ENCODE measurements around the gene TSEN2.

TSEN2 gene

DNA sequence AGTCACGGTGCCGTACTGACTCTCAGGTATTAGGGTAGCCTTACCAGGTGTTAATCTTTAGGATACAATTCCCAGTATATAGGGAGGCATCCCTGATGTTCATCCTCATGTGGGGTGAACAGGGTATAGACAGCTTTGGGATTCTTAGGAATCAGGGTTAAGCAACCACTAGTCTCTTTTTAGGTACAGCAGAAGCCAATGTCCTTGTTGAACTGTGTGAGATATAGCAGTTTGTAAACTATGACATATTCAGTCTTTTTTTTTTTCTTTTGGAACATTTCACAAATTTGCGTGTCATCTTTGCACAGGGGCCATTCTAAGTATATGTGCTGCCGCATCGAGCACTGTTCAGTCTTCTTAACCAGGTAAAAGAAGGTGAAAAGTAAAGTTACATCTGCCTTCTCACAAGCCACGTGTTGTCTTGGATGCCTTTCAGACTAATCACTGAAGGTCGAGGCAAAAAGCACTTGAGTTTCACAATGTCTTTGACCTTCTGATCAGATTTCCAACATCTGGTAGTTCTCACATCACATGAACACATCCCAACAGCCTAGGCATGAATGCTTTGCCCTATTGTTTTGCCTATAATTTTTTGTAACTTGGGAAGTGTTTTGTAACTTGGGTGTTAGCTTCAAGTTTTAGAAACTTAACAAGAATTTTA lies 17.2 kb downstream of the TSEN2 start:
- Histone ChIP-seq H3K27ac (no peak overlapping the region), H3K4me3 (no peak overlapping the region)
- TF ChIP-seq, protein P1, sequence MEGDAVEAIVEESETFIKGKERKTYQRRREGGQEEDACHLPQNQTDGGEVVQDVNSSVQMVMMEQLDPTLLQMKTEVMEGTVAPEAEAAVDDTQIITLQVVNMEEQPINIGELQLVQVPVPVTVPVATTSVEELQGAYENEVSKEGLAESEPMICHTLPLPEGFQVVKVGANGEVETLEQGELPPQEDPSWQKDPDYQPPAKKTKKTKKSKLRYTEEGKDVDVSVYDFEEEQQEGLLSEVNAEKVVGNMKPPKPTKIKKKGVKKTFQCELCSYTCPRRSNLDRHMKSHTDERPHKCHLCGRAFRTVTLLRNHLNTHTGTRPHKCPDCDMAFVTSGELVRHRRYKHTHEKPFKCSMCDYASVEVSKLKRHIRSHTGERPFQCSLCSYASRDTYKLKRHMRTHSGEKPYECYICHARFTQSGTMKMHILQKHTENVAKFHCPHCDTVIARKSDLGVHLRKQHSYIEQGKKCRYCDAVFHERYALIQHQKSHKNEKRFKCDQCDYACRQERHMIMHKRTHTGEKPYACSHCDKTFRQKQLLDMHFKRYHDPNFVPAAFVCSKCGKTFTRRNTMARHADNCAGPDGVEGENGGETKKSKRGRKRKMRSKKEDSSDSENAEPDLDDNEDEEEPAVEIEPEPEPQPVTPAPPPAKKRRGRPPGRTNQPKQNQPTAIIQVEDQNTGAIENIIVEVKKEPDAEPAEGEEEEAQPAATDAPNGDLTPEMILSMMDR (IDR thresholded peaks at IDR 0.05): no peak
- no peak for DNase-seq (ENCODE audit: low spot score)

DNA sequence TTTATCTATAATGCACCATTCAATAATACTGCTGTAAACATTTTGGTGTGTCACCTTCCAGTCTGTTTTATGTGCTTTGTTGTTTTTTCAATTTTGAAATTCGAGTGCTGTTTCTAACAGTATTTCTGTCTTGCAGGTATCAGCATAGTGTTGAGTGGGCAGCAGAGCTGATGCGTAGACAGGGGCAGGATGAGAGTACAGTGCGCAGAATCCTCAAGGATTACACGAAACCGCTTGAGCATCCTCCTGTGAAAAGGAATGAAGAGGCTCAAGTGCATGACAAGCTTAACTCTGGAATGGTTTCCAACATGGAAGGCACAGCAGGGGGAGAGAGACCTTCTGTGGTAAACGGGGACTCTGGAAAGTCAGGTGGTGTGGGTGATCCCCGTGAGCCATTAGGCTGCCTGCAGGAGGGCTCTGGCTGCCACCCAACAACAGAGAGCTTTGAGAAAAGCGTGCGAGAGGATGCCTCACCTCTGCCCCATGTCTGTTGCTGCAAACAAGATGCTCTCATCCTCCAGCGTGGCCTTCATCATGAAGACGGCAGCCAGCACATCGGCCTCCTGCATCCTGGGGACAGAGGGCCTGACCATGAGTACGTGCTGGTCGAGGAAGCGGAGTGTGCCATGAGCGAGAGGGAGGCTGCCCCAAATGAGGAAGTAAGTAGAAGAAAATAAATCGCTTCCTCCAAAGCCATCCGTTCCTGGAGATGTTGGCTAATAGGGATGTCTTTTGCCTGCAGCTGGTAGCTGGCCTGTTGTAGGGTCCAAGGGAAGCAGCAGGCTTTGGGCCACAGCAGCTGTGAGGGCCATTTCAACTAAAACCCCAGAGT lies 19.1 kb downstream of the TSEN2 start:
- DNase-seq (ENCODE audit: low spot score): no peak
- H3K27ac ChIP-seq: no peak overlapping the region
- H3K4me3 ChIP-seq: no peak overlapping the region
- TF ChIP-seq, protein P1 (IDR thresholded peaks at IDR 0.05): no peak

DNA sequence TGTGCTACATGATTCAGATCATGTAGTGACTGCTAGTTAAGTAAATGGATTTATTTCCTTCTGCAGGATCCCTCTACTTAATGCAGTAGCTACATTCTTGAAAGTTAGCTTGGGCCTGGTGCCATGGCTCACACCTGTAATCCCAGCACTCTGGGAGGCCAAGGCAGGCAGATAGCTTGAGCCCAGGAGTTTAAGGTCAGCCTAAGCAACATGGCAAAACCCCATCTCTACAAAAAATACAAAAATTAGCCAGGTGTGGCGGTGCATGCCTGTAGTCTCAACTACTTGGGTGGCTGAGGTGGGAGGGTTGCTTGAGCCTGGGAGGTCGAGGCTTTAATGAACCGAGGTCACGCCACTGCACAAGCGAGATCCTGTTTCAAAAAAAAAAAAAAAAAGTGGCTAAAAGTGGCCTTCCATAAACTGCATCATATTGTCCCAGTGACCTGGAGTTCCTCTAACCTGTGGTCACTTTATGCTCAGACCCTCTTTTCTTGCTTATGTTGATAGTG lies 22.0 kb downstream of the TSEN2 start:
- no peak overlapping the region for H3K4me3 ChIP-seq
- TF ChIP-seq, protein P1 (IDR thresholded peaks at IDR 0.05): no peak
- no peak for DNase-seq (ENCODE audit: low spot score)
- no peak overlapping the region for H3K27ac ChIP-seq

DNA sequence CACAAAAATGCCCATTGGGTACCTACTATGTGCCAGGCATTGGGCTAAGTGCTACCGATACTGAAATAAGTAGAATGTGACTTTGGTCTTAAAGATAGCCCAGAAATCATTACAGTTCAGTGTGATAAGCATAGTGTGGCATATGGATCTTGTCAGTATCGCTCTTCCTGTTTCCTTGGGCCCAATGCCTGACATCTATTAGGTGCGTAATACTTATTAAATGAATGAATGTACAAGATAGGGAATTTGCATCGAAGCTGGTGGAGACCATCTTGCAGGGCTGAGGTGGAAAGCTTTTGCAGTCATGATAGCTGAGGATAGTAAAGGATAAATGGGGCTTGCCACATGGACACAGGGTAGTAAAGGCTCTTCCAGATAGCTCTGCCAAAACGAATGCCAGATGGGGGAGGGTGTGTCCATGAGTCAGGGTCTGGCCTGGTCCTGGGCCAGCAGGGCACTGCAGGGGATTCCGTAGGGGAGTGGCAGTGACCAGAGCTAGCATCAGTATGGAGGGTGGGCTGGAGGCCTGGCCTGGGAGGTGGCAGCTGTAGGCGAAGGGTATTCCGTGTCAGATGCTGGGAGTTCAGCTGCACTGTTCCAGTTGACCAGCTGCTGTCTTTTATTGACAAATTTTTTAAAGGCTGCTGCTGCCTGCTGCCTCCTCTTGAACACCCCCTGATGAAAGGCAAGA lies 23.5 kb downstream of the TSEN2 start:
- peak overlapping the region; percentile 70 to 89 for H3K27ac ChIP-seq
- H3K4me3 ChIP-seq: peak overlapping the region; percentile 37

DNA sequence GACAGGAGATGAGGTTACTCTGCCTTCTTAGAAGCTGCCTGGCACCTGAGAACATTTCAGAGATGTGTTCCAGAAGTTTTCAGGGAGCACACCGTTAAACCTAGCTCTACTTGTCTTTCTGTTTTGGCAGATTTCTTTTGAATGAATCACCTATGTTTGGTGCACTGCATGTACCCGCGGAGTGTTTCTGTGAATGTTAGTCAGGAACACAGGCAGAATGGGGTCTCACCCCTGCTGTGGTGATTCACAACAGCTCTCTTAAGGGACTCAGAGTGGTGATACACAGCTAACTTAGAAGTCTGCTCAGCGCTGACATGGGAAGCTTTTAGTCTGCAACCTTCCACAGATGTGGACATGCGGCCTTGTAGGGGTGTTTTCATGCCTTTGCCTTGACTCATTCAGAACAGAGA lies 24.0 kb downstream of the TSEN2 start:
- DNase-seq (ENCODE audit: low spot score): peak; percentile 78
- H3K27ac ChIP-seq: peak overlapping the region; percentile 70 to 89
- peak overlapping the region; percentile 37 for H3K4me3 ChIP-seq
- TF ChIP-seq, protein P1 (IDR thresholded peaks at IDR 0.05): no peak

More for the DNA sequence above, 23.5 kb downstream of the TSEN2 start:
- DNase-seq (ENCODE audit: low spot score): peak; percentile 75
- TF ChIP-seq, protein P1 (IDR thresholded peaks at IDR 0.05): no peak

DNA sequence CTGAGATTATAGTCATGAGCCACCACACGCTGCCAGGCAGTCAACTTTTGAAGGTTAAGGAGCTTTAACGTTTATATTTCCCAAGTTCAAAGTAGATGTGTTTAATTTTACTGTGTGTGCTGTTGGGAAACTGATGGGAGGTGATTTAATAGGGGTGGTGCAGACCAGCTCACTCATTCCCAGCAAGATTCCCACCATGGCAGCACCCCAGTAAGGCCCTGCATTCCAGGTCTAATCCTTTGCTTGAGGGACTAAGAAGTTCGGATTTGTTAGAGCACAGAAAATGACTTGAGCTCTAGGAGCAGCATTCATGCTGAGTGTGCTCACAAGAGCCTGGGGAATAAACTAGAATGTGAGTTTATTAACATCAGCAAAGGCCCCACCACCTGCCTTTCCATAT lies 25.2 kb downstream of the TSEN2 start:
- DNase-seq (ENCODE audit: low spot score): peak; percentile 14
- H3K4me3 ChIP-seq: no peak overlapping the region
- H3K27ac ChIP-seq: peak overlapping the region; percentile 30 to 59
- TF ChIP-seq, protein P1 (IDR thresholded peaks at IDR 0.05): no peak

All from coronary artery (tissue), 2 donors.